ENCODE results near the gene AIPL1. TPM values are rescaled to one million over a fixed set of nuclear protein-coding genes. Genes with fewer than 3 reads are reported as not detected.

The AIPL1 gene
- total and polyA plus RNA-seq, 10 of the 15 experiments (the other 5 are each of a cell fraction or from before 2014, with no cell fraction given), result not detected

DNA sequence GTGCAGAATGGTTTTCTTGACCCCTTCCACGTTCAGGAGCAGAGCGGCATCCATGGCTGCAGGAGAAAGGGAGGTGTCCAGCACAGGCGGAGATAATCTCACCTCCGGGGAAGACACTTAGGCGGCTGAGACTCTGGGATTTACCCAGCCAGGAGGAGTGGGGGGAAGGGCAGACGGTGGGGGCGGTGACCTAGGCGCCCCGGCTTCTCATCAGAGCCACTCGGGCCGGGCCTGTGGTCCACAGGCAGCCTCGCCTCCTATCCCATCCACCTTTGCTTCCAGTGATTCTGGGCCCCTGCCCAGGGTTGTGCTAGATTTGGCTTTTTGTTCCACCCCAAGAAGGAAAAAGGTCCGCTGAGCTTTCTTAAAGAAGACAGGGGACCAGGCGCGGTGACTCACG lies at the start of gene AIPL1 (continued):
- TF ChIP-seq, protein P1, sequence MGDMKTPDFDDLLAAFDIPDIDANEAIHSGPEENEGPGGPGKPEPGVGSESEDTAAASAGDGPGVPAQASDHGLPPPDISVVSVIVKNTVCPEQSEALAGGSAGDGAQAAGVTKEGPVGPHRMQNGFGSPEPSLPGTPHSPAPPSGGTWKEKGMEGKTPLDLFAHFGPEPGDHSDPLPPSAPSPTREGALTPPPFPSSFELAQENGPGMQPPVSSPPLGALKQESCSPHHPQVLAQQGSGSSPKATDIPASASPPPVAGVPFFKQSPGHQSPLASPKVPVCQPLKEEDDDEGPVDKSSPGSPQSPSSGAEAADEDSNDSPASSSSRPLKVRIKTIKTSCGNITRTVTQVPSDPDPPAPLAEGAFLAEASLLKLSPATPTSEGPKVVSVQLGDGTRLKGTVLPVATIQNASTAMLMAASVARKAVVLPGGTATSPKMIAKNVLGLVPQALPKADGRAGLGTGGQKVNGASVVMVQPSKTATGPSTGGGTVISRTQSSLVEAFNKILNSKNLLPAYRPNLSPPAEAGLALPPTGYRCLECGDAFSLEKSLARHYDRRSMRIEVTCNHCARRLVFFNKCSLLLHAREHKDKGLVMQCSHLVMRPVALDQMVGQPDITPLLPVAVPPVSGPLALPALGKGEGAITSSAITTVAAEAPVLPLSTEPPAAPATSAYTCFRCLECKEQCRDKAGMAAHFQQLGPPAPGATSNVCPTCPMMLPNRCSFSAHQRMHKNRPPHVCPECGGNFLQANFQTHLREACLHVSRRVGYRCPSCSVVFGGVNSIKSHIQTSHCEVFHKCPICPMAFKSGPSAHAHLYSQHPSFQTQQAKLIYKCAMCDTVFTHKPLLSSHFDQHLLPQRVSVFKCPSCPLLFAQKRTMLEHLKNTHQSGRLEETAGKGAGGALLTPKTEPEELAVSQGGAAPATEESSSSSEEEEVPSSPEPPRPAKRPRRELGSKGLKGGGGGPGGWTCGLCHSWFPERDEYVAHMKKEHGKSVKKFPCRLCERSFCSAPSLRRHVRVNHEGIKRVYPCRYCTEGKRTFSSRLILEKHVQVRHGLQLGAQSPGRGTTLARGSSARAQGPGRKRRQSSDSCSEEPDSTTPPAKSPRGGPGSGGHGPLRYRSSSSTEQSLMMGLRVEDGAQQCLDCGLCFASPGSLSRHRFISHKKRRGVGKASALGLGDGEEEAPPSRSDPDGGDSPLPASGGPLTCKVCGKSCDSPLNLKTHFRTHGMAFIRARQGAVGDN (IDR thresholded peaks at IDR 0.05), result no peak
- TF ChIP-seq SIN3A (IDR thresholded peaks at IDR 0.05; ENCODE audit: low read depth, low read length), result no peak
- no peak for TF ChIP-seq SMAD1 (IDR thresholded peaks at IDR 0.05; ENCODE audit: low read depth, partially characterized antibody)
- no peak for TF ChIP-seq YBX1 (IDR thresholded peaks at IDR 0.05)
- TF ChIP-seq NRF1 (conservative IDR thresholded peaks at IDR 0.05; ENCODE audit: low read depth, low read length), result no peak
- TF ChIP-seq, protein P2, sequence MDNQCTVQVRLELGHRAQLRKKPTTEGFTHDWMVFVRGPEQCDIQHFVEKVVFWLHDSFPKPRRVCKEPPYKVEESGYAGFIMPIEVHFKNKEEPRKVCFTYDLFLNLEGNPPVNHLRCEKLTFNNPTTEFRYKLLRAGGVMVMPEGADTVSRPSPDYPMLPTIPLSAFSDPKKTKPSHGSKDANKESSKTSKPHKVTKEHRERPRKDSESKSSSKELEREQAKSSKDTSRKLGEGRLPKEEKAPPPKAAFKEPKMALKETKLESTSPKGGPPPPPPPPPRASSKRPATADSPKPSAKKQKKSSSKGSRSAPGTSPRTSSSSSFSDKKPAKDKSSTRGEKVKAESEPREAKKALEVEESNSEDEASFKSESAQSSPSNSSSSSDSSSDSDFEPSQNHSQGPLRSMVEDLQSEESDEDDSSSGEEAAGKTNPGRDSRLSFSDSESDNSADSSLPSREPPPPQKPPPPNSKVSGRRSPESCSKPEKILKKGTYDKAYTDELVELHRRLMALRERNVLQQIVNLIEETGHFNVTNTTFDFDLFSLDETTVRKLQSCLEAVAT (IDR thresholded peaks at IDR 0.05), result no peak
- TF ChIP-seq TBL1XR1 (IDR thresholded peaks at IDR 0.05; ENCODE audit: low read depth, low read length), result no peak

DNA sequence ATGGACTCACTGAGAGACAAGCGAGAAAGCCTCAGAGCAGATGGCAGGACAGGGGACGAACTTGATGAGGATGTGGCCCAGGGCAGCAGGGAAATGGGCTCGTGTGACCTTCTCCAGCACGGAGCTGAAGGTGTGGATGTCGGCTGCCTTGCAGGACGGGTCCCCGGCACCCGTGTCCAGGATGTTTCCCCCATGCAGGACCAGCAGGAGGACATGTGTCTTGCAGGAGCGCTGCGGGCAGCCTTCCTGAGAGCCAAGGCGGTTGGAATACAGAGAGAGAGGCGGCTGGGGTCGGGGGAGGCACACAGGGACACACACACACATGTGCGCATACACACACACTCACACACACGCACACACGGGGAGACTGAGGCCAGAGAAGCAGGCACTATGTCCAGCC lies 48.6 kb upstream of the AIPL1 start:
- intact Hi-C loops (cut with micrococcal nuclease; ENCODE audit: unreplicated experiment) (no loop called here), in situ Hi-C loops (cut with MboI) (no loop called here)
- WGBS (ENCODE audit: insufficient coverage, insufficient replicate concordance, low lambda C conversion rate, missing lambda C conversion rate), result 36% methylated on average over 16 of the region's 16 CpGs
- Histone ChIP-seq H3K36me3 (ENCODE audit: control insufficient read depth in 2 of 2, insufficient read depth in 2 of 2, low read length in 1 of 2) (no peaks in the 10 kb centered on the region), H3K27ac (ENCODE audit: control insufficient read depth, insufficient read depth) (no peak overlapping the region), H3K27me3 (replicated peaks in 1 of 2; ENCODE audit: control insufficient read depth in 2 of 2, insufficient read depth in 2 of 2, low read length in 1 of 2) (peaks cover 0 to 12% of the 10 kb centered on the region in 2 experiments; a peak in 3 of 4 replicates), H3K4me2 (ENCODE audit: control insufficient read depth, insufficient read depth) (no peak overlapping the region), H3K4me1 (ENCODE audit: control insufficient read depth, insufficient read depth, low read length) (no peaks in the 10 kb centered on the region), H4K20me1 (ENCODE audit: control insufficient read depth, insufficient read depth) (no peaks in the 10 kb centered on the region), H3K9me3 (replicated peaks; ENCODE audit: control insufficient read depth, insufficient read depth, low read length) (no peaks in the 10 kb centered on the region), H3K4me3 (no peak overlapping the region), H3K9ac (ENCODE audit: control insufficient read depth, insufficient read depth, low read length) (no peak overlapping the region), H3K79me2 (ENCODE audit: control insufficient read depth, insufficient read depth, low read length) (no peaks in the 10 kb centered on the region), H2AFZ (ENCODE audit: control insufficient read depth, low read depth, low read length) (no peak overlapping the region)
- ChIA-PET SMC1A (ENCODE audit: uncharacterized antibody, unreplicated experiment) (no interaction called here), POLR2A (interaction anchor here (0.5 kb wide), 1 partner anchor 423 kb away, joined by 6 read pairs; no protein-coding TSS in a partner anchor), RAD21 (ENCODE audit: unreplicated experiment) (no interaction called here), CTCF (no interaction called here)
- no peak for DNase-seq (ENCODE audit: low read depth, low spot score)
- no peak for FAIRE-seq
- BruUV-seq (replicated peaks), result no TSS peak
- ATAC-seq, result no peak
- TF ChIP-seq SMARCA5 (IDR thresholded peaks at IDR 0.05), result no peak
- TF ChIP-seq RBBP5 (conservative IDR thresholded peaks at IDR 0.05), result no peak
- TF ChIP-seq CHD2 (IDR thresholded peaks at IDR 0.05; ENCODE audit: borderline replicate concordance, low read depth, low read length), result no peak
- no peak for TF ChIP-seq PAX8 (IDR thresholded peaks at IDR 0.05)
- no peak for TF ChIP-seq CHD1 (IDR thresholded peaks at IDR 0.05; ENCODE audit: low read depth, low read length)
- no peak for TF ChIP-seq NR2F1 (conservative IDR thresholded peaks at IDR 0.05)
- TF ChIP-seq WRNIP1 (IDR thresholded peaks at IDR 0.05; ENCODE audit: borderline replicate concordance, low read depth, low read length), result no peak
- TF ChIP-seq, protein P3, sequence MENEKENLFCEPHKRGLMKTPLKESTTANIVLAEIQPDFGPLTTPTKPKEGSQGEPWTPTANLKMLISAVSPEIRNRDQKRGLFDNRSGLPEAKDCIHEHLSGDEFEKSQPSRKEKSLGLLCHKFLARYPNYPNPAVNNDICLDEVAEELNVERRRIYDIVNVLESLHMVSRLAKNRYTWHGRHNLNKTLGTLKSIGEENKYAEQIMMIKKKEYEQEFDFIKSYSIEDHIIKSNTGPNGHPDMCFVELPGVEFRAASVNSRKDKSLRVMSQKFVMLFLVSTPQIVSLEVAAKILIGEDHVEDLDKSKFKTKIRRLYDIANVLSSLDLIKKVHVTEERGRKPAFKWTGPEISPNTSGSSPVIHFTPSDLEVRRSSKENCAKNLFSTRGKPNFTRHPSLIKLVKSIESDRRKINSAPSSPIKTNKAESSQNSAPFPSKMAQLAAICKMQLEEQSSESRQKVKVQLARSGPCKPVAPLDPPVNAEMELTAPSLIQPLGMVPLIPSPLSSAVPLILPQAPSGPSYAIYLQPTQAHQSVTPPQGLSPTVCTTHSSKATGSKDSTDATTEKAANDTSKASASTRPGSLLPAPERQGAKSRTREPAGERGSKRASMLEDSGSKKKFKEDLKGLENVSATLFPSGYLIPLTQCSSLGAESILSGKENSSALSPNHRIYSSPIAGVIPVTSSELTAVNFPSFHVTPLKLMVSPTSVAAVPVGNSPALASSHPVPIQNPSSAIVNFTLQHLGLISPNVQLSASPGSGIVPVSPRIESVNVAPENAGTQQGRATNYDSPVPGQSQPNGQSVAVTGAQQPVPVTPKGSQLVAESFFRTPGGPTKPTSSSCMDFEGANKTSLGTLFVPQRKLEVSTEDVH (IDR thresholded peaks at IDR 0.05; ENCODE audit: low read depth, partially characterized antibody), result no peak
- TF ChIP-seq TCF12 (IDR thresholded peaks at IDR 0.05; ENCODE audit: low read depth, low read length), result no peak
- TF ChIP-seq MTA2 (IDR thresholded peaks at IDR 0.05; ENCODE audit: low read depth), result no peak
- TF ChIP-seq NBN (IDR thresholded peaks at IDR 0.05), result no peak
- TF ChIP-seq IKZF1 (conservative IDR thresholded peaks at IDR 0.05), result no peak
